Measurements from ENCODE around the gene SYNGAP1.
A peak's percentile ranks its signal among the peaks of the same experiment; 100 is the strongest.

The SYNGAP1 gene

GRCh38 chr6:33430334-33430733 lies 10.5 kb downstream of the SYNGAP1 start:
- DNase-seq (ENCODE audit: low read depth): no peak
- no peak overlapping the region for H3K4me3 ChIP-seq (ENCODE audit: low read depth, low read length)
- TF ChIP-seq MYC (IDR thresholded peaks at IDR 0.05; ENCODE audit: low read depth, low read length): no peak
- no peak for TF ChIP-seq CTCF (IDR thresholded peaks at IDR 0.05; ENCODE audit: low read depth, low read length)
- TF ChIP-seq, protein P1, sequence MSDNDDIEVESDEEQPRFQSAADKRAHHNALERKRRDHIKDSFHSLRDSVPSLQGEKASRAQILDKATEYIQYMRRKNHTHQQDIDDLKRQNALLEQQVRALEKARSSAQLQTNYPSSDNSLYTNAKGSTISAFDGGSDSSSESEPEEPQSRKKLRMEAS (IDR thresholded peaks at IDR 0.05; ENCODE audit: low read depth, low read length): no peak
- TF ChIP-seq POLR2A (IDR thresholded peaks at IDR 0.05; ENCODE audit: extremely low read depth, insufficient read length): no peak

GRCh38 chr6:33430991-33431879 lies 11.4 kb downstream of the SYNGAP1 start:
- H3K4me3 ChIP-seq (ENCODE audit: low read depth, low read length): no peak overlapping the region
- DNase-seq (ENCODE audit: low read depth): peak; percentile 70
- TF ChIP-seq MYC (IDR thresholded peaks at IDR 0.05; ENCODE audit: low read depth, low read length): no peak
- TF ChIP-seq, protein P1 (IDR thresholded peaks at IDR 0.05; ENCODE audit: low read depth, low read length): 0 out of 2 replicates have a peak, but pooled peaks have one; percentile 6

DNA sequence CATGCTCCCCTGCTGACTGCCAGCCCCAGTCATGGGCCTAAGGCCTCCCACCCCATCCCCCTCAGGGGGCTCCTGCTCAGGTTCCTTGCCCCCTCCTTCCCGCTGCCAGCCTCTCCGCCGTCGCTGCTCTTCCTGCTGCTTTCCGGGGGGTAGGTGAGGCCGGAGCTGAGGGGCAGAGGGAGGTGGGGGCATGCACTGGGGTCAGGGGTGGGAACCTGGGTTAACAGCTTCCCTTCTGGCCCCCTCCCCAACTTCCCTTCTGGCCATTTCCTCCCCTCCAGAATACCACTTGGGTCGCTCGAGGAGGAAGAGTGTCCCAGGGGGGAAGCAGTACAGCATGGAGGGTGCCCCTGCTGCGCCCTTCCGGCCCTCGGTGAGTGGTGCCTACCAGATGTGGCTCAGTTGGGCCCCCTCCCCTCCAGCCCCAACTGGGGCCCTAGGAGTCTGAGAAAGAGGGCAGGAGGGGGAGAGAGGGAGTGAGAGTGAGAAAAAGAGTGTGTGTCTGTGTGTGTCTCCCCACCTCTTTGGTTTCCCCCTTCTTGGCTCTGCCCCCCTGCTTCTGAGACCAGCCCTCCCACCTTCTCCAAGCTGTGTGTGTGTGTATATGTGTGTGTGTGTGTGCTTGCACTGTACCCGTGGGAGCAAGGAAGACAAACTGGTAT lies 12.1 kb downstream of the SYNGAP1 start:
- DNase-seq (ENCODE audit: low read depth): peak; percentile 89
- peak overlapping the region; percentile 22 for H3K4me3 ChIP-seq (ENCODE audit: low read depth, low read length)
- TF ChIP-seq, protein P1 (IDR thresholded peaks at IDR 0.05; ENCODE audit: low read depth, low read length): peak; percentile 54; the same call in 1 of the 2 replicates
- TF ChIP-seq CTCF (IDR thresholded peaks at IDR 0.05; ENCODE audit: low read depth, low read length) (no peak), POLR2A (IDR thresholded peaks at IDR 0.05; ENCODE audit: extremely low read depth, insufficient read length) (no peak), MYC (IDR thresholded peaks at IDR 0.05; ENCODE audit: low read depth, low read length) (no peak; the same call in 1 of the 2 replicates)

- DNase-seq (ENCODE audit: low read depth): no peak
- TF ChIP-seq, protein P1 (IDR thresholded peaks at IDR 0.05; ENCODE audit: low read depth, low read length): no peak
- no peak for TF ChIP-seq POLR2A (IDR thresholded peaks at IDR 0.05; ENCODE audit: extremely low read depth, insufficient read length)
- no peak for TF ChIP-seq MYC (IDR thresholded peaks at IDR 0.05; ENCODE audit: low read depth, low read length)
- no peak for TF ChIP-seq CTCF (IDR thresholded peaks at IDR 0.05; ENCODE audit: low read depth, low read length)
- H3K4me3 ChIP-seq (ENCODE audit: low read depth, low read length): peak overlapping the region; percentile 22
Measured at GRCh38 chr6:33432546-33432945, 12.7 kb downstream of the SYNGAP1 start.

DNA sequence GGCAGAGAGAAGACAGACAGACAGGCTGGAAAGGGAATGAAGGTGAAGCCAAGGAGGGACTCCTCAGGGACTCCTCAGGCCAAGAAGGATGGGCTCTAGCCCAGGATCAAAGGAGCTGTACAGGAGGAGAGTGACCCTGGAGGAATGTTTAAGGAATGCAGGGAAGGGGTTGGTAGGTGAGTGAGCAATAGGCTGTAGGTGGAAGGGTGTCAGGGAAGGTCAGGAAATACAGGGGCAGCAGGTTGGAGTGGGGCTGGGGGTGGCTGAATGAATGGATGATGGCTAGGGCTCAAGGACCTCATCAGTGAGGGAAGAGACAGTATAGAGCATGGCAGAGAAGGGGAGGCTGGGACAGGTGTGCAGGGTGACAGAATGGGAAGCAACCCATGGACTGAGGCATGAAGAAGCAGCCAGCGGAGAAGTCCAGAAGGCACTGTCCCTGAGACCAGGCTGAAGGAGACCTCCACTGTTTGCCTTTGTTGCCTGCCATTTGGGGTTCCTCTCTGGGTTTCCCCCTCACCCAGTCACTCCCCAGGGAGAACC lies 13.2 kb downstream of the SYNGAP1 start:
- no peak overlapping the region for H3K4me3 ChIP-seq (ENCODE audit: low read depth, low read length)
- DNase-seq (ENCODE audit: low read depth): no peak
- TF ChIP-seq, protein P1 (IDR thresholded peaks at IDR 0.05; ENCODE audit: low read depth, low read length): no peak
- no peak for TF ChIP-seq MYC (IDR thresholded peaks at IDR 0.05; ENCODE audit: low read depth, low read length)
- no peak for TF ChIP-seq CTCF (IDR thresholded peaks at IDR 0.05; ENCODE audit: low read depth, low read length)
- TF ChIP-seq POLR2A (IDR thresholded peaks at IDR 0.05; ENCODE audit: extremely low read depth, insufficient read length): no peak

Data from NB4 (cell line).